ENCODE measurements around the gene EIF5. TPM values are rescaled to one million over a fixed set of nuclear protein-coding genes. Genes with fewer than 3 reads are reported as not detected.
A peak's percentile ranks its signal among the peaks of the same experiment; 100 is the strongest.

EIF5 gene
- total RNA-seq (2021) = 337 and 356 TPM in 2 replicates
- long read RNA-seq, full-length matches to known transcripts = 144 of 541 reads
- long read RNA-seq, partial matches to known transcripts = 337 of 541 reads
- long read RNA-seq, other reads (novel, unspliced or antisense) = 60 of 541 reads

GRCh38 chr14:103333754-103334643, at the start of gene EIF5:
Gene EIF5 (plus strand): TSS chr14:103334237. CDS start chr14:103335861, 1,624 bp downstream.
- H3K9me3 ChIP-seq (ENCODE audit: control insufficient read depth, low read depth, low read length) = no peaks in the 10 kb centered on the region
- H4K91ac ChIP-seq (ENCODE audit: insufficient read length, low read depth, low read length) = peak within 1 kb of the TSS; percentile 45
- H2BK20ac ChIP-seq (ENCODE audit: low read depth, low read length, poor library complexity, severe bottlenecking) = no peak within 1 kb of the TSS
- H3K79me1 ChIP-seq (ENCODE audit: insufficient read depth, low read depth, low read length, poor library complexity, severe bottlenecking) = no peaks in the 10 kb centered on the region
- TF ChIP-seq CTCF (conservative IDR thresholded peaks at IDR 0.05) = no peak
- peaks cover 0 to 2% of the 10 kb centered on the region in 2 experiments; a peak in 1 of 5 replicates for H3K9me3 Mint-ChIP-seq
- H3K23me2 ChIP-seq (ENCODE audit: insufficient read length, low read depth, low read length, poor library complexity, severe bottlenecking) = peaks cover 8% of the 10 kb centered on the region
- H3K18ac ChIP-seq (ENCODE audit: insufficient read length, low read depth, low read length) = peak within 1 kb of the TSS; percentile 95
- no peaks in the 10 kb centered on the region for H4K20me1 ChIP-seq (ENCODE audit: control insufficient read depth, insufficient read depth, insufficient read length)
- H3T11ph ChIP-seq (ENCODE audit: low read length) = no peak within 1 kb of the TSS
- no peak within 1 kb of the TSS for H2BK12ac ChIP-seq (ENCODE audit: insufficient read length, low read depth, low read length)
- peaks cover 2% of the 10 kb centered on the region; the same call in 1 of the 2 replicates for H3K27me3 Mint-ChIP-seq (ENCODE audit: low read depth)
- H2AFZ ChIP-seq (ENCODE audit: low read length) = no peak within 1 kb of the TSS
- no peak within 1 kb of the TSS for H2BK15ac ChIP-seq (ENCODE audit: low read depth, low read length)
- DNase-seq = peak; percentile 98
- no peaks in the 10 kb centered on the region for H3K27me3 ChIP-seq (ENCODE audit: insufficient read depth, low read length)
- peak within 1 kb of the TSS; percentile 93 to 97 for H3K4me3 Mint-ChIP-seq
- H3K9ac ChIP-seq (ENCODE audit: extremely low read depth, insufficient read length, low read length) = peak within 1 kb of the TSS; percentile 90
- peaks cover 32 to 36% of the 10 kb centered on the region in 2 experiments for H3K4me1 Mint-ChIP-seq
- H3K79me2 ChIP-seq (ENCODE audit: insufficient read depth, low read length) = peaks cover 7% of the 10 kb centered on the region; the same call in 1 of the 2 replicates
- H3K56ac ChIP-seq (ENCODE audit: insufficient read length, low read depth, low read length) = no peak within 1 kb of the TSS
- H2BK5ac ChIP-seq (ENCODE audit: insufficient read length, low read length) = no peak within 1 kb of the TSS
- no peak within 1 kb of the TSS for H3K23ac ChIP-seq (ENCODE audit: insufficient read length, low read depth, low read length)
- peak within 1 kb of the TSS; percentile 46; the same call in 1 of the 2 replicates for H3K4ac ChIP-seq (ENCODE audit: low read depth, low read length)
- peaks cover 39 to 43% (median 40%) of the 10 kb centered on the region in 3 experiments for H3K36me3 Mint-ChIP-seq (ENCODE audit: insufficient read depth in 1 of 3, low read depth in 3 of 3)
- H3K27ac ChIP-seq (ENCODE audit: insufficient read length, low read depth, low read length) = no peak within 1 kb of the TSS
- H3K14ac ChIP-seq (ENCODE audit: insufficient read depth, low read length) = peak within 1 kb of the TSS; percentile 94
- no peak within 1 kb of the TSS for H2BK120ac ChIP-seq (ENCODE audit: low read depth, low read length, poor library complexity, severe bottlenecking)
- H2AK5ac ChIP-seq (ENCODE audit: insufficient read length, low read length) = no peak within 1 kb of the TSS
- H3K4me1 ChIP-seq (ENCODE audit: insufficient read depth, low read length) = peaks cover 2% of the 10 kb centered on the region; the same call in 1 of the 2 replicates
- H3K4me2 ChIP-seq (ENCODE audit: insufficient read depth, insufficient read length, low read length) = peak within 1 kb of the TSS; percentile 99
- no CpG with 5 or more reads among the region's 103 CpGs for WGBS (ENCODE audit: extremely low coverage, insufficient read length, low lambda C conversion rate)
- H4K5ac ChIP-seq (ENCODE audit: insufficient read length, low read depth, low read length) = no peak within 1 kb of the TSS
- H4K8ac ChIP-seq (replicated peaks; ENCODE audit: insufficient read length, low read depth, low read length) = no peak within 1 kb of the TSS
- H3K27ac Mint-ChIP-seq = peak within 1 kb of the TSS; percentile 96 to 97 (median 97); a peak in 6 of 7 replicates

Data from H9 (cell line).